K562 (cell line): ENCODE data around the gene NEK5. TPM values are rescaled to one million over a fixed set of nuclear protein-coding genes. Genes with fewer than 3 reads are reported as not detected.
A peak's percentile ranks its signal among the peaks of the same experiment; 100 is the strongest.
"Not testable (repeated sequence)": the region's sequence is repeated elsewhere in the genome, so short reads cannot be mapped to it uniquely, and the experiment has no call there.

Source experiments
- ATAC-seq: fragments of 200-7000 bp; cut with Tn5 transposase; 3 replicates; pipeline ENCODE4 v1.9.1; 2020; ENCODE audit warnings: moderate library complexity
- BruUV-seq: library from RNA; stranded (reverse); fragments of 400-500 nt; replicated peaks from 2 replicates; lab custom pipeline; 2021; lab: Mats Ljungman, UMichigan
- CTCF ChIA-PET: fragments of 300-600 bp; formaldehyde crosslinking; extraction: SDS; loops from one replicate; lab custom pipeline; 2021; ENCODE audit warnings: low intra/inter-chr PET ratio; lab: Yijun Ruan, JAX
- POLR2A ChIA-PET: fragments of 300-600, 350-650 bp; sonication (Branson Sonifier 250); formaldehyde crosslinking; extraction: SDS; loops from one replicate; lab custom pipeline; 2021; ENCODE audit warnings: antibody characterized with exemption, inconsistent platforms; lab: Yijun Ruan, JAX
- DNase-seq, 4 experiments: peaks; one replicate each; pipeline versions ENCODE4 v3.0.0 to v3.0.0-alpha.2; 2011 to 2018; ENCODE audit warnings: low spot score in 3 of 4, mixed read lengths in 3 of 4; ENCODE audit errors: extremely low read depth in 1 of 4
- FAIRE-seq: peaks from 2 replicates; lab custom pipeline; 2011; peaks lifted over from hg19 to GRCh38; lab: Jason Lieb, UNC
- H2AFZ ChIP-seq: 2 replicates; pipeline ENCODE4 v1.6.0; 2011; ENCODE audit warnings: low read depth, low read length, control low read depth, inconsistent platforms
- H3K27ac ChIP-seq: fragments of 200-600 bp; 3 replicates; pipeline ENCODE4 v1.8.0; 2011; ENCODE audit warnings: low read depth, mild to moderate bottlenecking, control low read depth, inconsistent platforms, low read length, moderate library complexity, mixed read lengths; ENCODE audit errors: extremely low read depth
- H3K27me3 ChIP-seq, 2 experiments: fragments of 300-600 bp in 1 of 2; 2 replicates in 1 of 2; 3 replicates in 1 of 2; pipeline versions ENCODE4 v1.6.0 to v1.8.0; 2011; ENCODE audit warnings: inconsistent platforms in 2 of 2, low read length in 2 of 2, mild to moderate bottlenecking in 1 of 2, mixed read lengths in 1 of 2, moderate library complexity in 1 of 2; ENCODE audit not compliant: control insufficient read depth in 2 of 2, insufficient read depth in 2 of 2
- H3K36me3 ChIP-seq: fragments of 300-600 bp; 3 replicates; pipeline ENCODE4 v1.8.0; 2011; ENCODE audit warnings: mild to moderate bottlenecking, low read length, inconsistent platforms; ENCODE audit not compliant: control insufficient read depth, insufficient read depth
- H3K4me1 ChIP-seq, 2 experiments: fragments of 200-600 bp in 1 of 2; replicated peaks in 1 of 2; 2 replicates in 1 of 2; 3 replicates in 1 of 2; pipeline versions ENCODE4 v1.5.1 to v1.8.0; 2011; ENCODE audit warnings: inconsistent platforms in 2 of 2, low read length in 2 of 2, mild to moderate bottlenecking in 1 of 2, mixed read lengths in 1 of 2, moderate library complexity in 1 of 2; ENCODE audit not compliant: control insufficient read depth in 2 of 2, insufficient read depth in 2 of 2
- H3K4me2 ChIP-seq: 2 replicates; pipeline ENCODE4 v1.6.1; 2011; ENCODE audit warnings: low read length, control low read depth, inconsistent platforms, mixed read lengths; ENCODE audit not compliant: insufficient read depth
- H3K4me3 ChIP-seq: fragments of 200-600 bp; sonication (generic), shearing (Covaris generic); 2 replicates; pipeline ENCODE4 v1.5.1; 2016; ENCODE audit warnings: control low read depth, inconsistent platforms
- H3K79me2 ChIP-seq: fragments of 200-600 bp; 3 replicates; pipeline ENCODE4 v1.8.0; 2011; ENCODE audit warnings: low read length, inconsistent platforms; ENCODE audit not compliant: control insufficient read depth, insufficient read depth
- H3K9ac ChIP-seq, 2 experiments: 2 replicates each; pipeline versions ENCODE4 v1.6.0 to v1.6.1; 2011; ENCODE audit warnings: low read depth in 2 of 2, low read length in 2 of 2, control low read depth in 1 of 2, inconsistent platforms in 1 of 2, mild to moderate bottlenecking in 1 of 2, mixed read lengths in 1 of 2; ENCODE audit not compliant: insufficient read depth in 1 of 2
- H3K9me1 ChIP-seq: one replicate; pipeline ENCODE4 v1.6.0; 2011; ENCODE audit warnings: inconsistent platforms, mild to moderate bottlenecking, low read length, moderate library complexity; ENCODE audit not compliant: control insufficient read depth, insufficient read depth
- H3K9me3 ChIP-seq: replicated peaks from 2 replicates; pipeline ENCODE4 v1.5.1; 2011; ENCODE audit warnings: low read depth, low read length, inconsistent platforms; ENCODE audit not compliant: control insufficient read depth, insufficient read depth
- H4K20me1 ChIP-seq: replicated peaks from 2 replicates; pipeline ENCODE4 v1.6.1; 2011; ENCODE audit warnings: low read length, inconsistent platforms, mixed read lengths; ENCODE audit not compliant: control insufficient read depth, insufficient read depth
- ATF7 ChIP-seq: fragments of 450-650 bp; IDR thresholded peaks from 2 replicates; pipeline ENCODE4 v1.7.1; 2014; ENCODE audit warnings: mild to moderate bottlenecking, moderate library complexity
- FOXK1 ChIP-seq: sonication (generic); formaldehyde crosslinking; IDR thresholded peaks from 2 replicates; pipeline ENCODE4 v1.8.0; 2022; ENCODE audit warnings: missing genetic modification reagents, mild to moderate bottlenecking, borderline replicate concordance
- HSF4 ChIP-seq: fragments of 250-450 bp; sonication (Bioruptor Pico); IDR thresholded peaks from 2 replicates; pipeline ENCODE4 v2.1.2; 2022; ENCODE audit warnings: mild to moderate bottlenecking, moderate library complexity, borderline replicate concordance
- JUND ChIP-seq, 2 experiments: IDR thresholded peaks; 2 replicates in 1 of 2; 3 replicates in 1 of 2; pipeline ENCODE4 v1.6.1; 2011; ENCODE audit warnings: borderline replicate concordance in 2 of 2, low read depth in 2 of 2, low read length in 2 of 2, improper control_type of control experiment in 1 of 2, missing biosample characterization in 1 of 2, missing genetic modification characterization in 1 of 2, missing genetic modification reagents in 1 of 2
- SMARCE1 ChIP-seq: fragments of 450-650 bp; IDR thresholded peaks from 2 replicates; pipeline ENCODE4 v1.7.1; 2016; ENCODE audit warnings: mild to moderate bottlenecking
- TBL1XR1 ChIP-seq, 2 experiments: IDR thresholded peaks; 2 replicates each; pipeline ENCODE4 v1.6.1; 2012; ENCODE audit warnings: improper control_type of control experiment in 2 of 2, low read length in 2 of 2, mild to moderate bottlenecking in 1 of 2
- YY1 ChIP-seq, 3 experiments: IDR thresholded peaks; 2 replicates each; pipeline ENCODE4 v1.6.1; 2011; ENCODE audit warnings: low read length in 2 of 3, mild to moderate bottlenecking in 2 of 3, moderate library complexity in 2 of 3, borderline replicate concordance in 1 of 3, control low read depth in 1 of 3, low read depth in 1 of 3; ENCODE audit not compliant: insufficient read depth in 3 of 3, insufficient replicate concordance in 2 of 3, control insufficient read depth in 1 of 3, insufficient read length in 1 of 3; ENCODE audit errors: extremely low read depth in 1 of 3
- ZFX ChIP-seq: sonication (generic); formaldehyde crosslinking; IDR thresholded peaks from 2 replicates; pipeline ENCODE4 v1.8.0; 2022; ENCODE audit warnings: mild to moderate bottlenecking, missing genetic modification reagents, moderate library complexity
- ZNF121 ChIP-seq: sonication (generic); formaldehyde crosslinking; conservative IDR thresholded peaks from 2 replicates; pipeline ENCODE4 v1.8.0; 2022; ENCODE audit warnings: missing genetic modification reagents
- ZNF561 ChIP-seq: fragments of 450-650 bp; formaldehyde crosslinking; conservative IDR thresholded peaks from 2 replicates; pipeline ENCODE4 v1.4.0; 2020; ENCODE audit warnings: mild to moderate bottlenecking, moderate library complexity
- ZNF785 ChIP-seq: fragments of 250-450 bp; sonication (Bioruptor Pico); IDR thresholded peaks from 2 replicates; pipeline ENCODE4 v1.4.0; 2020; ENCODE audit warnings: mild to moderate bottlenecking
- ZSCAN32 ChIP-seq: fragments of 450-650 bp; formaldehyde crosslinking; IDR thresholded peaks from 2 replicates; pipeline ENCODE4 v1.4.0; 2020; ENCODE audit warnings: mild to moderate bottlenecking, moderate library complexity
- WGBS: fragments of 100-300 bp; shearing (Covaris generic); methylation state at CpG from one replicate; pipeline ENCODE4 v1.1.6; 2016; ENCODE audit warnings: low coverage, mixed read lengths; ENCODE audit not compliant: insufficient coverage; ENCODE audit errors: missing lambda C conversion rate; 5-methylcytosine and 5-hydroxymethylcytosine counted together
- in situ Hi-C: fragments of 300-500 bp; cut with MboI; formaldehyde crosslinking; loops from 4 replicates; pipeline ENCODE4 v1.15.0; 2018; ENCODE audit warnings: inconsistent platforms, mixed read lengths
- intact Hi-C: fragments of 100-400 bp; cut with micrococcal nuclease; formaldehyde crosslinking; loops from 2 replicates; pipeline ENCODE4 v1.14.2; 2022
- polyA plus RNA-seq, 8 experiments: library from polyadenylated mRNA; depleted of rRNA in 4 of 8; stranded (reverse) in 5 of 8; unstranded in 3 of 8; fragments of >200 nt; fragmentation: Nextera tagmentation in 2 of 8; fragmentation: Illumina TruSeq in 1 of 8; extraction: Ambion mirVana in 2 of 8; extraction: Trizol in 1 of 8; gene quantifications; 2 replicates each; pipeline versions ENCODE4 v1.2.1 to v1.2.3, GENCODE V29; 2011 to 2014; ENCODE audit warnings: inconsistent platforms in 1 of 8, missing spikeins in 1 of 8
- total RNA-seq, 7 experiments: library from RNA; depleted of rRNA in 6 of 7; stranded (reverse); fragments of >200 nt in 6 of 7; fragmentation: Illumina TruSeq in 2 of 7; extraction: Trizol in 2 of 7; gene quantifications; 2 replicates each; pipeline versions ENCODE4 v1.2.1 to v1.2.3, GENCODE V29; 2011 to 2021; ENCODE audit warnings: low replicate concordance in 1 of 7
- TF ChIP-seq, protein P1 (sequence below), 3 experiments: fragments of 200-800 bp in 1 of 3; sonication (Bioruptor generic) in 1 of 3; sonication (generic) in 1 of 3; formaldehyde crosslinking in 1 of 3; IDR thresholded peaks; 2 replicates each; pipeline versions ENCODE4 v1.6.1 to v1.8.0; 2016 to 2022; ENCODE audit warnings: mild to moderate bottlenecking in 2 of 3, missing compliant biosample characterization in 2 of 3, missing genetic modification characterization in 2 of 3, missing genetic modification reagents in 1 of 3

Gene NEK5
- total and polyA plus RNA-seq, 9 of the 15 experiments (the other 6 are each of a cell fraction or from before 2014, with no cell fraction given) = 0.09 to 0.44 (median 0.33) TPM

DNA sequence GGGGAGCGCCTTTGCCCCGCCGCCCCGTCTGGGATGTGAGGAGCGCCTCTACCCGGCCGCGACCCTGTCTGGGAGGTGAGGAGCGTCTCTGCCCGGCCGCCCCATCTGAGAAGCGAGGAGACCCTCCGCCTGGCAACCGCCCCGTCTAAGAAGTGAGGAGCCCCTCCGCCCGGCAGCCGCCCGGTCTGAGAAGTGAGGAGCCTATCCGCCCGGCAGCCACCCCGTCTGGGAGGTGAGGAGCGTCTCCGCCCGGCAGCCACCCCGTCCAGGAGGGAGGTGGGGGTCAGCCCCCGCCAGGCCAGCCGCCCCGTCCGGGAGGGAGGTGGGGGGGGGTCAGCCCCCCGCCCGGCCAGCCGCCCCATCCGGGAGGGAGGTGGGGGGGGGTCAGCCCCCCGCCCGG lies 49.0 kb downstream of the NEK5 start:
- H4K20me1 ChIP-seq, H3K9ac ChIP-seq, H3K4me3 ChIP-seq, BruUV-seq, intact Hi-C loops, H3K36me3 ChIP-seq, CTCF ChIA-PET, H3K27me3 ChIP-seq, H3K4me1 ChIP-seq, H3K4me2 ChIP-seq, in situ Hi-C loops, ATAC-seq, H3K9me3 ChIP-seq, FAIRE-seq, H2AFZ ChIP-seq, H3K9me1 ChIP-seq, H3K27ac ChIP-seq, DNase-seq, H3K79me2 ChIP-seq, POLR2A ChIA-PET: not testable (repeated sequence)
- 93% methylated on average over 3 of the region's 36 CpGs for WGBS

DNA sequence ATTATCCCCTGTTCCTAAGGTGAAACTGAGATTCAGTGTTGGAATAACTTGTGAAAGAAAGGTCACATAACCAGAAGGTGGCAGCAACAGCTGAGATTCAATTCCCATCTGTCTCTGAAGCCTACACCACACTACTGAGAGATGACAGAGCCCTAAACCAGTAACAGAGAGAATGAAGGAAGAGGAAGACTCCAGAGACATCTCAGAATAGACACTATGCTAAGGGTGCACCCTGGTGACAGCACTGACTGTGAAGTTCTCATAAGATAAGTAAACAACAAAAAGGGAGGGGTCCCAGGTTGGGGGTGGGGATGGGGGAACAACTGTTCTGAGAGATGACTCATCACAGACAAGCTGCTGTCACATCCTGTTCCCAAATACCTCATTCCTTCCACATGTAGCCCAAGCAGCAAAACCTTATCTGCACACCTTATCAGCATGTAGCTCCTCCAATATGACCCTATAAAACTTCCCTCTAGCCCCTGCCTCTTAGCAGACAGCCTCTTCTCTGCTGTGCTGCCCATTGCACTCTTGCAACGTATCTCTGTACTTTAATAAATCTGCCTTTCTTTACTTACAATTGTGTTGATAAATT lies 57.8 kb downstream of the NEK5 start:
- Histone ChIP-seq H3K4me2 (peak overlapping the region; percentile 37), H3K9ac (no peak overlapping the region), H4K20me1 (no peaks in the 10 kb centered on the region), H3K36me3 (no peaks in the 10 kb centered on the region), H3K9me3 (peaks cover 14% of the 10 kb centered on the region), H3K79me2 (no peaks in the 10 kb centered on the region), H3K4me3 (no peak overlapping the region), H2AFZ (peak overlapping the region; percentile 78), H3K4me1 (peaks cover 0 to 13% of the 10 kb centered on the region in 2 experiments; a peak in 2 of 5 replicates), H3K9me1 (no peaks in the 10 kb centered on the region), H3K27me3 (no peaks in the 10 kb centered on the region), H3K27ac (peak overlapping the region; percentile 74; the same call in 2 of the 3 replicates)
- CTCF ChIA-PET = interaction anchor here (1.8 kb wide), 1 partner anchor 57 kb away, joined by 5 read pairs; no protein-coding TSS in a partner anchor
- in situ Hi-C loops (no loop called here), intact Hi-C loops (loop anchor here (1.0 kb wide), 1 partner anchor 57 kb away; no protein-coding TSS in a partner anchor)
- BruUV-seq = no TSS peak
- POLR2A ChIA-PET = no interaction called here
- ATAC-seq = peak; percentile 88
- peak; percentile 54 to 77 (median 68) for DNase-seq
- FAIRE-seq = peak; percentile 85
- 36% methylated on average over 1 of the region's 1 CpG for WGBS
- TF ChIP-seq HSF4 (CRISPR knock-in tag) = no peak
- no peak for TF ChIP-seq ZFX
- TF ChIP-seq ZNF121 (CRISPR knock-in tag) = peak; percentile 21; the same call in 1 of the 2 replicates
- TF ChIP-seq SMARCE1 = peak; percentile 56; the same call in 1 of the 2 replicates
- no peak for TF ChIP-seq ZNF785
- no peak for TF ChIP-seq FOXK1 (CRISPR knock-in tag)
- TF ChIP-seq TBL1XR1 (IDR thresholded peaks at IDR 0.05; ENCODE audit: low read length in 2 of 2) = no peak
- TF ChIP-seq ATF7 = peak; percentile 45; the same call in 1 of the 2 replicates
- no peak for TF ChIP-seq ZSCAN32 (CRISPR knock-in tag)
- TF ChIP-seq YY1 (IDR thresholded peaks at IDR 0.05; ENCODE audit: borderline replicate concordance in 1 of 3, control insufficient read depth in 1 of 3, extremely low read depth in 1 of 3, insufficient read depth in 3 of 3, insufficient read length in 1 of 3, insufficient replicate concordance in 2 of 3, low read depth in 1 of 3, low read length in 2 of 3) = no peak
- TF ChIP-seq, protein P1, sequence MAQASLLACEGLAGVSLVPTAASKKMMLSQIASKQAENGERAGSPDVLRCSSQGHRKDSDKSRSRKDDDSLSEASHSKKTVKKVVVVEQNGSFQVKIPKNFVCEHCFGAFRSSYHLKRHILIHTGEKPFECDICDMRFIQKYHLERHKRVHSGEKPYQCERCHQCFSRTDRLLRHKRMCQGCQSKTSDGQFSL (CRISPR knock-in tag; IDR thresholded peaks at IDR 0.05) = no peak
- TF ChIP-seq, protein P1 (tag; IDR thresholded peaks at IDR 0.05) = no peak
- TF ChIP-seq JUND (IDR thresholded peaks at IDR 0.05; ENCODE audit: borderline replicate concordance, low read depth, low read length) = peak; percentile 94
- peak; percentile 88; the same call in 2 of the 3 replicates for TF ChIP-seq JUND (tag; IDR thresholded peaks at IDR 0.05; ENCODE audit: borderline replicate concordance, low read depth, low read length)
- TF ChIP-seq ZNF561 (CRISPR knock-in tag) = no peak
